Loucy (cell line): ENCODE data around the gene PEMT.

Source experiments
- H2AFZ ChIP-seq: fragments of 200-600 bp; sonication (generic); 2 replicates; pipeline ENCODE4 v1.6.0; 2016; ENCODE audit warnings: antibody characterized with exemption, mild to moderate bottlenecking, low read length, moderate library complexity
- H3F3A ChIP-seq: fragments of 200-600 bp; 2 replicates; pipeline ENCODE4 v1.6.0; 2016; ENCODE audit warnings: antibody characterized with exemption, low read depth, mild to moderate bottlenecking
- H3K27me3 ChIP-seq: fragments of 200-600 bp; sonication (generic); 2 replicates; pipeline ENCODE4 v1.6.1; 2014; ENCODE audit warnings: low read length, mild to moderate bottlenecking; ENCODE audit not compliant: insufficient read depth, poor library complexity, severe bottlenecking
- H3K36me3 ChIP-seq: fragments of 200-600 bp; sonication (generic); 2 replicates; pipeline ENCODE4 v1.6.1; 2016; ENCODE audit warnings: low read length; ENCODE audit not compliant: insufficient read depth
- H3K4me1 ChIP-seq: fragments of 200-600 bp; sonication (generic); 2 replicates; pipeline ENCODE4 v1.5.1; 2014; ENCODE audit warnings: low read length, mild to moderate bottlenecking; ENCODE audit not compliant: insufficient read depth, poor library complexity, severe bottlenecking
- H3K4me2 ChIP-seq: fragments of 200-600 bp; sonication (generic); 2 replicates; pipeline ENCODE4 v1.6.0; 2014; ENCODE audit warnings: antibody characterized with exemption, low read length, low read depth, mild to moderate bottlenecking; ENCODE audit not compliant: poor library complexity, severe bottlenecking
- H3K4me3 ChIP-seq: fragments of 200-600 bp; sonication (generic); 2 replicates; pipeline ENCODE4 v1.5.1; 2014; ENCODE audit warnings: low read length, mild to moderate bottlenecking, mixed read lengths; ENCODE audit not compliant: poor library complexity, severe bottlenecking
- H3K79me2 ChIP-seq: fragments of 200-600 bp; sonication (generic); 2 replicates; pipeline ENCODE4 v1.6.1; 2014; ENCODE audit warnings: low read length; ENCODE audit not compliant: insufficient read depth
- H3K9ac ChIP-seq: fragments of 200-600 bp; sonication (generic); 2 replicates; pipeline ENCODE4 v1.6.0; 2014; ENCODE audit warnings: mild to moderate bottlenecking, low read depth, low read length, moderate library complexity; ENCODE audit not compliant: poor library complexity, severe bottlenecking
- H3K9me2 ChIP-seq: fragments of 200-600 bp; sonication (generic); replicated peaks from 2 replicates; pipeline ENCODE4 v1.6.1; 2016; ENCODE audit warnings: low read depth, low read length, mixed read lengths
- H3K9me3 ChIP-seq: fragments of 200-600 bp; sonication (generic); 2 replicates; pipeline ENCODE4 v1.6.1; 2014; ENCODE audit warnings: mild to moderate bottlenecking, antibody characterized with exemption, low read length, low read depth; ENCODE audit not compliant: insufficient read depth
- H4K20me1 ChIP-seq: fragments of 200-600 bp; sonication (generic); 2 replicates; pipeline ENCODE4 v1.6.0; 2014; ENCODE audit warnings: antibody characterized with exemption, low read length, mild to moderate bottlenecking; ENCODE audit not compliant: insufficient read depth, poor library complexity, severe bottlenecking
- CTCF ChIP-seq: fragments of 200-600 bp; sonication (generic); conservative IDR thresholded peaks from 2 replicates; pipeline ENCODE4 v1.5.1; 2014; ENCODE audit warnings: mild to moderate bottlenecking, antibody characterized with exemption, low read length
- EZH2phosphoT487 ChIP-seq: fragments of 200-600 bp; IDR thresholded peaks from 2 replicates; pipeline ENCODE4 v1.6.1; 2018; ENCODE audit warnings: antibody characterized with exemption, mild to moderate bottlenecking, moderate library complexity, borderline replicate concordance

Gene PEMT

GRCh38 chr17:17595755-17596154 is 4.2 kb upstream of the PEMT start:
- Histone ChIP-seq H3K27me3 (no peaks in the 10 kb centered on the region), H2AFZ (no peak overlapping the region), H4K20me1 (no peaks in the 10 kb centered on the region), H3K4me2 (no peak overlapping the region), H3K9me2 (no peaks in the 10 kb centered on the region), H3K4me3 (no peak overlapping the region), H3F3A (no peaks in the 10 kb centered on the region), H3K4me1 (peaks cover 13% of the 10 kb centered on the region), H3K9ac (no peak overlapping the region), H3K79me2 (peaks cover 17% of the 10 kb centered on the region; the same call in 1 of the 2 replicates), H3K9me3 (no peaks in the 10 kb centered on the region), H3K36me3 (no peaks in the 10 kb centered on the region)
- TF ChIP-seq EZH2phosphoT487 (no peak), CTCF (no peak)

GRCh38 chr17:17593222-17593620 is 1.7 kb upstream of the PEMT start:
- Histone ChIP-seq H3K4me2 (peak overlapping the region; percentile 99), H3K9ac (peak overlapping the region; percentile 99), H3K4me3 (peak overlapping the region; percentile 97)

GRCh38 chr17:17590883-17591354 is 589 bp downstream of the PEMT start:
- H3K36me3 ChIP-seq: no peaks in the 10 kb centered on the region
- H3K9me3 ChIP-seq: no peaks in the 10 kb centered on the region
- peaks cover 27% of the 10 kb centered on the region; the same call in 1 of the 2 replicates for H3K79me2 ChIP-seq
- H3K27me3 ChIP-seq: no peaks in the 10 kb centered on the region
- TF ChIP-seq CTCF (no peak), EZH2phosphoT487 (no peak)
- H3K4me3 ChIP-seq: peak overlapping the region; percentile 97
- H3F3A ChIP-seq: no peaks in the 10 kb centered on the region
- H2AFZ ChIP-seq: peak overlapping the region; percentile 98
- H3K4me2 ChIP-seq: peak overlapping the region; percentile 96
- H4K20me1 ChIP-seq: no peaks in the 10 kb centered on the region
- H3K9ac ChIP-seq: peak overlapping the region; percentile 79
- H3K4me1 ChIP-seq: peaks cover 23% of the 10 kb centered on the region
- no peaks in the 10 kb centered on the region for H3K9me2 ChIP-seq

More at GRCh38 chr17:17593222-17593620, 1.7 kb upstream of the PEMT start:
- Histone ChIP-seq H3K79me2 (peaks cover 27% of the 10 kb centered on the region; the same call in 1 of the 2 replicates), H3K27me3 (no peaks in the 10 kb centered on the region), H3K9me3 (no peaks in the 10 kb centered on the region), H2AFZ (no peak overlapping the region), H3K9me2 (no peaks in the 10 kb centered on the region), H3K36me3 (no peaks in the 10 kb centered on the region), H3K4me1 (peaks cover 23% of the 10 kb centered on the region), H4K20me1 (no peaks in the 10 kb centered on the region), H3F3A (no peaks in the 10 kb centered on the region)
- TF ChIP-seq EZH2phosphoT487: no peak
- TF ChIP-seq CTCF: no peak
